LNCAP (cell line): Measurements from ENCODE around the gene SNX8.

Source experiments
- CTCF ChIP-seq: fragments of 450-650 bp; IDR thresholded peaks from 2 replicates; pipeline ENCODE4 v1.5.1; 2017; ENCODE audit warnings: mild to moderate bottlenecking

Gene SNX8

DNA sequence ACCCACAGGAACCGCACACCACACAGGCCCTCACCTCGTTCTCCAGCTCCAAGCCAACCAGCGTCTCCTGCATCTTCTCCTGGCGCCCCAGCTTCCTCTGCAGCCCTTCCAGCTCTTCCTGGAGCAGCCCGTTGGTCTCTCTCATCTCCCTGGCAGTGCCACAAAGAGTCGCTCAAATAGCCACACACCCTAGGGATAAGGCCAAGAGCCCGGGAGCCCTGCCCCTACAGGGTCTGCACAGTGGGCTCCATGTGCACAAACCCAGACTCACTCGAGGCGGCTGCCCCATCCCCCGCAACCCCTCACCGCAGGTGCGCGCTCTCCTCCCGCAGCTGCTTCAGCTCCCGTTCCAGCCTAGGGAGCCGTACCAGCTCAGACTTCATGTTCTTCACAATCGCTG lies 98.4 kb downstream of the SNX8 start:
- TF ChIP-seq CTCF = no peak

DNA sequence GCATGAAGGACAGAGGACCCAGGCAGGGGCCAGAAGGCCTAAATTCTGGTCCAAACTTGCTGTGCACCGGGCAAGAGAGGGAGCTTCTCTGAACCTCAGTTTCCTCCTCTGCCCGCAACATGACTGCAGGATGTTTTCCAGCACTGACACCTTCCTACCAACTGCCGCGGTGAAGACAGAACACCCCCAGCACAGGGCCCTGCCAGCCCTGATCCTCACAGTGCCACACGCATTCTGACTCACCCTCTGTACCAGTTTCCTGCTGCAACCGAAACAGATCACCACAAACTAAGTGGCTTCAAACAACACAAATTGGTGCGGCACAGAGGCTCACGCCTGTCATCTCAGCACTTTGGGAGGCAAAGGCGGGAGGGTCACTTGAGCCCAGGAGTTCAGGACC lies 99.6 kb downstream of the SNX8 start:
- no peak for TF ChIP-seq CTCF

GRCh38 chr7:2213551-2214215 lies 100.6 kb downstream of the SNX8 start:
- TF ChIP-seq CTCF = no peak

DNA sequence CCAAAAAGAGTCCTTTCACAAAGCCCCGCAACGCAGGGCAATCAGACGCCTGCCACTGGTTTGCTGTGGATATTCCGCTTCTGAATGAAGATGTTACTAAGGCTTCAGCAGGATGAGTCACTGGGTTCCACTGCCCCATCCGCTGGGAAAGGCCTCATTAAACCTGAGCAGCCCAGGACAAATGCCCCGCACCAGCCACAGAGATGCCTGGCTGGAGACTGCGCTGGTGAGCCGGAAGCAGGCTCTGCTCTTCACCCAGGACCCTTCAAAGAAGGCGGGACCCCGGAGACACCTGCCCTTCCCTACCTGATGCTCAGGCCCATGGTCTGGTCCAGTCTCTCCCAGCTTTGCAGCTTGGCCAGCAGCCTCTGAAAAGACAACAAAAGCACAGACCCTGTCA lies 101.3 kb downstream of the SNX8 start:
- no peak for TF ChIP-seq CTCF

DNA sequence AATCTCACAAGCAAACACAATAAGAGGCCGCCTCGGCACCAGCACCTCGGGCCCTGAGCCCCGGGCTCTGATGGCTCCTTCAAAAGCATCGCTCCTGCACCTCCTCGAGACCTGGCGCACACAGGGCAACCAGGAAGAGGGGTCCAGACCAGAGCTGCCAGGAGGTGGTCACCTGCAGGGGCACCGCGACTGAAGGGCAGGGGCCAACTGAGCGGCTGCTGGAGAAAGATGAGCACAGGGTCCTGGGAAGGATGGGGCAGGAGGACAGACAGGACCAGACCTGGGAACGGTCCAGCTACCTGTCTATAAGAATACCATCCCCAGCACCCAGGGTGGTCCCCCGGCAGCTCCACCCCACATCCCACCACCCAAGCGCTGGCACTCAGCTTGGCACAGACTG lies 102.3 kb downstream of the SNX8 start:
- TF ChIP-seq CTCF = no peak

- no peak for TF ChIP-seq CTCF
These were observed 102.9 kb downstream of the SNX8 start for GRCh38 chr7:2211259-2211880.

- no peak for TF ChIP-seq CTCF
These were observed 103.5 kb downstream of the SNX8 start for GRCh38 chr7:2210551-2211258.
